HepG2 (cell line): ENCODE measurements around the gene PURB. TPM values are rescaled to one million over a fixed set of nuclear protein-coding genes. Genes with fewer than 3 reads are reported as not detected.
A peak's percentile ranks its signal among the peaks of the same experiment; 100 is the strongest.

Source experiments
- AKAP8 ChIP-seq: sonication (generic); formaldehyde crosslinking; IDR thresholded peaks from 2 replicates; pipeline ENCODE4 v1.5.1; 2020; ENCODE audit warnings: mild to moderate bottlenecking, missing genetic modification reagents
- CBFB ChIP-seq: sonication (generic); formaldehyde crosslinking; IDR thresholded peaks from 2 replicates; pipeline ENCODE4 v1.4.0; 2020; ENCODE audit warnings: missing genetic modification reagents
- CBX5 ChIP-seq: sonication (generic); formaldehyde crosslinking; IDR thresholded peaks from 2 replicates; pipeline ENCODE4 v1.4.0; 2020; ENCODE audit warnings: missing genetic modification reagents, borderline replicate concordance
- CEBPG ChIP-seq: IDR thresholded peaks from 2 replicates; pipeline ENCODE4 v1.6.1; 2016
- GABPB1 ChIP-seq: IDR thresholded peaks from 2 replicates; pipeline ENCODE4 v1.6.1; 2016; ENCODE audit warnings: mild to moderate bottlenecking, missing genetic modification reagents, moderate library complexity, missing compliant biosample characterization
- MTERF4 ChIP-seq: sonication (generic); formaldehyde crosslinking; IDR thresholded peaks from 2 replicates; pipeline ENCODE4 v1.8.0; 2023; ENCODE audit warnings: mild to moderate bottlenecking, missing genetic modification reagents
- POGZ ChIP-seq: sonication (generic); formaldehyde crosslinking; IDR thresholded peaks from 2 replicates; pipeline ENCODE4 v1.4.0; 2020; ENCODE audit warnings: mild to moderate bottlenecking, missing genetic modification reagents
- RERE ChIP-seq: IDR thresholded peaks from 2 replicates; pipeline ENCODE4 v1.6.1; 2016; ENCODE audit warnings: low read depth, missing genetic modification reagents, missing compliant biosample characterization
- SIX4 ChIP-seq: sonication (generic); formaldehyde crosslinking; IDR thresholded peaks from 2 replicates; pipeline ENCODE4 v1.4.0; 2020; ENCODE audit warnings: missing genetic modification reagents
- ZHX1 ChIP-seq: sonication (generic); formaldehyde crosslinking; IDR thresholded peaks from 2 replicates; pipeline ENCODE4 v1.8.1; 2022; ENCODE audit warnings: low read depth, mild to moderate bottlenecking, missing genetic modification reagents
- ZNF317 ChIP-seq: sonication (generic); formaldehyde crosslinking; IDR thresholded peaks from 2 replicates; pipeline ENCODE4 v1.5.0; 2020; ENCODE audit warnings: mild to moderate bottlenecking, missing genetic modification reagents
- ZNF33B ChIP-seq: sonication (generic); formaldehyde crosslinking; IDR thresholded peaks from 2 replicates; pipeline ENCODE4 v1.5.1; 2020; ENCODE audit warnings: mild to moderate bottlenecking, missing genetic modification reagents
- ZNF432 ChIP-seq: sonication (generic); formaldehyde crosslinking; IDR thresholded peaks from 2 replicates; pipeline ENCODE4 v1.5.0; 2020; ENCODE audit warnings: missing genetic modification reagents, mild to moderate bottlenecking, borderline replicate concordance
- polyA plus RNA-seq, 8 experiments: library from polyadenylated mRNA; depleted of rRNA in 3 of 8; stranded (reverse) in 7 of 8; unstranded in 1 of 8; fragments of >200 nt; fragmentation: Illumina TruSeq in 4 of 8; extraction: Trizol in 4 of 8; gene quantifications; 2 replicates each; pipeline versions ENCODE4 v1.2.1 to v1.2.3, GENCODE V29; 2011 to 2016; ENCODE audit warnings: low read depth in 4 of 8, missing spikeins in 1 of 8, mixed read lengths in 1 of 8; ENCODE audit not compliant: insufficient read depth in 1 of 8
- total RNA-seq, 5 experiments: library from RNA; depleted of rRNA; stranded (reverse); fragments of >200 nt; fragmentation: Illumina TruSeq; extraction: Trizol; gene quantifications; 2 replicates each; pipeline ENCODE4 v1.2.3, GENCODE V29; 2016; ENCODE audit warnings: low read depth in 1 of 5
- TF ChIP-seq, protein P1 (sequence below): sonication (generic); formaldehyde crosslinking; IDR thresholded peaks from 2 replicates; pipeline ENCODE4 v1.4.0; 2020; ENCODE audit warnings: missing genetic modification reagents
- TF ChIP-seq, protein P2 (sequence below): sonication (generic); formaldehyde crosslinking; IDR thresholded peaks from 2 replicates; pipeline ENCODE4 v1.8.1; 2023; ENCODE audit warnings: mild to moderate bottlenecking, inconsistent platforms, moderate library complexity, missing genetic modification reagents, borderline replicate concordance

PURB gene
- total and polyA plus RNA-seq, 2 of the 13 experiments (the other 11 are each of a cell fraction or from before 2014, with no cell fraction given) = 2.3 to 4.3 TPM

- TF ChIP-seq POGZ (CRISPR knock-in tag) (peak; percentile 80), GABPB1 (peak; percentile 94), CBX5 (CRISPR knock-in tag) (no peak), CEBPG (CRISPR knock-in tag) (no peak; the same call in 1 of the 2 replicates), AKAP8 (CRISPR knock-in tag) (peak; percentile 47; the same call in 1 of the 2 replicates), CBFB (CRISPR knock-in tag) (peak; percentile 62; the same call in 1 of the 2 replicates), ZNF432 (CRISPR knock-in tag) (no peak), ZNF317 (CRISPR knock-in tag) (no peak), ZNF33B (CRISPR knock-in tag) (no peak), ZHX1 (peak; percentile 88), RERE (CRISPR knock-in tag) (0 out of 2 replicates have a peak, but pooled peaks have one; percentile 52), SIX4 (no peak; the same call in 1 of the 2 replicates), MTERF4 (CRISPR knock-in tag) (no peak; the same call in 1 of the 2 replicates)
- TF ChIP-seq, protein P1, sequence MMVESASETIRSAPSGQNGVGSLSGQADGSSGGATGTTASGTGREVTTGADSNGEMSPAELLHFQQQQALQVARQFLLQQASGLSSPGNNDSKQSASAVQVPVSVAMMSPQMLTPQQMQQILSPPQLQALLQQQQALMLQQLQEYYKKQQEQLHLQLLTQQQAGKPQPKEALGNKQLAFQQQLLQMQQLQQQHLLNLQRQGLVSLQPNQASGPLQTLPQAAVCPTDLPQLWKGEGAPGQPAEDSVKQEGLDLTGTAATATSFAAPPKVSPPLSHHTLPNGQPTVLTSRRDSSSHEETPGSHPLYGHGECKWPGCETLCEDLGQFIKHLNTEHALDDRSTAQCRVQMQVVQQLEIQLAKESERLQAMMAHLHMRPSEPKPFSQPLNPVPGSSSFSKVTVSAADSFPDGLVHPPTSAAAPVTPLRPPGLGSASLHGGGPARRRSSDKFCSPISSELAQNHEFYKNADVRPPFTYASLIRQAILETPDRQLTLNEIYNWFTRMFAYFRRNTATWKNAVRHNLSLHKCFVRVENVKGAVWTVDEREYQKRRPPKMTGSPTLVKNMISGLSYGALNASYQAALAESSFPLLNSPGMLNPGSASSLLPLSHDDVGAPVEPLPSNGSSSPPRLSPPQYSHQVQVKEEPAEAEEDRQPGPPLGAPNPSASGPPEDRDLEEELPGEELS (CRISPR knock-in tag) = peak; percentile 23; the same call in 1 of the 2 replicates
- TF ChIP-seq, protein P2, sequence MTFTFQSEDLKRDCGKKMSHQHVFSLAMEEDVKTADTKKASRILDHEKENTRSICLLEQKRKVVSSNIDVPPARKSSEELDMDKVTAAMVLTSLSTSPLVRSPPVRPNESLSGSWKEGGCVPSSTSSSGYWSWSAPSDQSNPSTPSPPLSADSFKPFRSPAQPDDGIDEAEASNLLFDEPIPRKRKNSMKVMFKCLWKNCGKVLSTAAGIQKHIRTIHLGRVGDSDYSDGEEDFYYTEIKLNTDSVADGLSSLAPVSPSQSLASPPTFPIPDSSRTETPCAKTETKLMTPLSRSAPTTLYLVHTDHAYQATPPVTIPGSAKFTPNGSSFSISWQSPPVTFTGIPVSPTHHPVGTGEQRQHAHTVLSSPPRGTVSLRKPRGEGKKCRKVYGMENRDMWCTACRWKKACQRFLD (CRISPR knock-in tag) = 0 out of 2 replicates have a peak, but pooled peaks have one; percentile 28
Observed at GRCh38 chr7:44885394-44886317, at the start of gene PURB (continued).
